Occipital lobe (tissue), 2 donors: ENCODE data around the gene GPR75. TPM values are rescaled to one million over a fixed set of nuclear protein-coding genes. Genes with fewer than 3 reads are reported as not detected.
"Not testable (repeated sequence)": the region's sequence is repeated elsewhere in the genome, so short reads cannot be mapped to it uniquely, and the experiment has no call there.

Source experiments
- DNase-seq: peaks from one replicate; lab custom pipeline; 2025; lab: John Stamatoyannopoulos, UW
- total RNA-seq: library from RNA; depleted of rRNA; stranded (reverse); fragments of >200 nt; gene quantifications from one replicate; pipeline ENCODE4 v1.2.3, GENCODE V29; 2014

The GPR75 gene
- total RNA-seq, 1 donor from 2014 or later: 15.8 TPM

DNA sequence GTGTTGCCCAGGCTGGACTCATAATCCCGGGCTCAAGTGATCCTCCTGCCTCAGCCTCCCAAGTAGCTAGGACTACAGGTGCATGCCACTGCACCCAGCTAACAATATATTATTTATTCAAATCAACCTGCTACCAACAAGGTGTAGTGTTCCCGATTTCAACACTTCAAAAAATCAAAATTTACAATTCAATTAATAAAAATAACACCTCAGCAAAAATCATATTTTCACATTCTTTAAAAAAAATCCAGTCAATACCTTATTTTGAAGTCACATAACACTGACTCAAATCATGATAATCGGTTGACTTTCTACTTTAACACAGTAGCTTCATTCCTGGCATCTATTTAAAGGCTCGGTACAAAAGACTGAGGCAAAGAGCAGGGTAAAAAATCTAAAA lies 7.2 kb downstream of the GPR75 start:
- DNase-seq: no peak

DNA sequence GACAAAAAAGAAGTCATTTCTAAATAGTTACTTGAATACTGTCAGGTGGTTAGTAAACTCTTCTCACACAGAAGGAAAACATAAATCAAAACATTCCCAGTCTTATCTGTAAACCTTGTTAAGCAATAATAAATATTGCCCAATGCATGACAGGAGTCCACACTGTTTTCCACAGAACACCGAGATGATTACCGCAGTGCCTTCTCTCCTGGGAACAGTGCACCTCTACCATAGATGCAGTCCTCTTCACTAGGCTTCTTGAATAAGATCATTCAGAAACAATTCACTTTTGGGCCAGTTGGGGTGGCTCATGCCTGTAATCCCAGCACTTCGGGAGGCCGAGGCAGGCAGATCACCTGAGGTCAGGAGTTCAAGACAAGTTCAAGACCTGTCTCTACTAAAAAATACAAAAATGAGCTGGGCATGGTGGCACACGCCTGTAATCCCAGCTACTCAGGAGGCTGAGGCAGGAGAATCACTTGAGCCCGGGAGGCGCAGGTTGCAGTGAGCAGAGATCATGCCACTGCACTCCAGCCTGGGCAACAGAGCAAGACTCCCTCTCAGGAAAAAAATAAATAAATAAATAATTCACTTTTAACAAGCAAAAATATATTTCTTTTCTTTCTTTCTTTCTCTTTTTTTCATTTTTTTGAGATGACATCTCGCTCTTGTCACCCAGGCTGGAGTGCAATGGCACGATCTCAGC lies 8.6 kb downstream of the GPR75 start:
- DNase-seq: not testable (repeated sequence)

DNA sequence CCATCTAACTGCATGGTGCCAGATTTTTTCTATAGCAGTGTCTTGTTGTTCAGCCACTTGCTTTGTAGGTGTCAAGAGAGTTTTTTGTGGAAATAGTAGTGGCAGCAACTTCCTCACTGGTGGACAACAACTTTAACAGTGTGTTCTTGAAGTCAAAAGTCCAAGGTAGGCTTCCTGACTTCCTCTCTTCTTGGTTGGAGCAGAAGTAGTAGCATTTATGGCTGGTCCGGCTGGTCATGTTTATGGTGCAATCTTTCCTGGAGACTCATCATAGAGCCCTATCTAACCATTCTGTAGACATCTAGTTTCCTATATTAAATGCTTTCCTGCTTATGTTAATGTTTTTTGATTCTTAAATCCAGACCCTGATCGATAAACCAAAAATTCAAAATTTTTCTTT lies 11.7 kb downstream of the GPR75 start:
- no peak for DNase-seq

DNA sequence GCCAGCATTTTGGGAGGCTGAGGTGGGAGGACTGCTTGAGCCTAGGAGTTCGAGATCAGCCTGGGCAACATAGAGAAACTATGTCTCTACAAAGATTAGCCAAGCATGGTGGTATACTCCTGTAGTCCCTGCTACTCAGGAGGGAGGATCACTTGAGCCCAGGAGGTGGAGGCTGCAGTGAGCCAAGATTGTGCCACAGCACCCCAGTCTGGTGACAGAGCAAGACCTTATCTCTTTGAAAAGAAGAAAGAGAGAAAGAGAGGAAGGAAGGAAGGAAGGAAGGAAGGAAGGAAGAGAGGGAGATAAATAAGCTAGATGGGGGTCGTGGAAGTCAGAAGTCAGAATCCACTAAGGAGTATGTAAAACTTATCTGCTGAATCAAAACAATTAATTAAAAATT lies 16.2 kb downstream of the GPR75 start:
- no peak for DNase-seq

DNA sequence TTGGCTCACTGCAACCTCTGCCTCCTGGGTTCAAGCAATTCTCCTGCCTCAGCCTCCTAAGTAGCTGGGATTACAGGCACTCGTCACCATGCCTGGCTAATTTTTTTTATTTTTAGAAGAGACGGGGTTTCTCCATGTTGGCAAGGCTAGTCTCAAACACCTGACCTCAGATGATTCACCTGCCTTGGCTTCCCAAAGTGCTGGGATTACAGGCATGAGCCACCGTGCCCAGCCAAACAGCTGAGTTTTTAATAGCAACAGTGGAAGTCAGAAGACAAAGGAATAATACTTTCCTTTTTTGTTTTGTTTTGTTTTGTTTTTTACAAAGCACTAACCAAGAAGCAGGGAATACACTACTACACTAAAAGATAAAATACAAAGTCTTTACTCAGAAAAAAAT lies 16.9 kb downstream of the GPR75 start:
- DNase-seq: no peak

DNA sequence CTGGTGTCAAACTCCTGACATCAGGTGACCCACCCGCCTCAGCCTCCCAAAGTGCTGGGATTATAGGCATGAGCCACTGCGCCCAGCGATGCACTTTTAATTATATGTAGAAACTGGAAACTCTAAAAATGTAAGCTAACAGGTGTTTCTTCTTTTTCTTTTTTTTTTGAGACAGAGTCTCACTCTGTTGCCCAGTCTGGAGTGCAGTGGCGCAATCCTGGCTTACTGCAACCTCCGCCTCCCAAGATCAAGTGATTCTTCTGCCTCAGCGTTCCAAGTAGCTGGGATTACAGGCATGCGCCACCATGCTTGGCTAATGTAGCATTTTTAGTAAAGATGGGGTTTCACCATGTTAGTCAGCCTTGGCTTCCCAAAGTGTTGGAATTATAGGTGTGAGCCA lies 18.1 kb downstream of the GPR75 start:
- DNase-seq: not testable (repeated sequence)

DNA sequence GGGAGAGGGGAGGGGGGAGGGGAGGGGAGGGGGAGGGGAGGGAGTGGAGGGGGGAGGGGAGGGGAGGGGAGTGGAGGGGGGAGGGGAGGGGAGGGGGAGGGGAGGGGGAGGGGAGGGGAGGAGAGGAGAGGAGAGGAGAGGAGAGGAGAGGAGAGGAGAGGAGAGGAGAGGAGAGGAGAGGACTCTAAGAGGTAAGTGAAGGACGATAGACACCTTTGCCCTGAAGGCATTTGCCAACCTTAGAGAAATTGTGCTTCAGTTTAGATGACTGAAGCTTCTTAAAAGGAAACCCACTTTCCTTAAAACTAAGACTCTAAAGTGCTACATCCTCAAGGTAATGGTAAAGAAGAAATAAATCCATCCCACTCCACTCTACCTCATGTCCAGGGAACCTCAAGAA lies 19.2 kb downstream of the GPR75 start:
- DNase-seq: no peak

DNA sequence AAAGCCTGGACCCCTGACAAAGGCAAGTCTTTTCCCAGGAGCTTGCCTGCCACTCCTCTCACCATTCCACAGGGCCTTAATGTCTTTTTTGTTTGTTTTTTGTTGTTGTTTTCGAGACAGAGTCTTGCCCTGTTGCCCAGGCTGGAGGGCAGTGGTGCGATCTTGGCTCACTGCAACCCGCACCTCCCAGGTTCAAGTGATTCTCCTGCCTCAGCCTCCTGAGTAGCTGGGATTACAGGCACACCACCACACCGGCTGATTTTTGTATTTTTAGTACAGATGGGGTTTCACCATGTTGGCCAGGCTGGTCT lies 29.8 kb downstream of the GPR75 start:
- DNase-seq: not testable (repeated sequence)

DNA sequence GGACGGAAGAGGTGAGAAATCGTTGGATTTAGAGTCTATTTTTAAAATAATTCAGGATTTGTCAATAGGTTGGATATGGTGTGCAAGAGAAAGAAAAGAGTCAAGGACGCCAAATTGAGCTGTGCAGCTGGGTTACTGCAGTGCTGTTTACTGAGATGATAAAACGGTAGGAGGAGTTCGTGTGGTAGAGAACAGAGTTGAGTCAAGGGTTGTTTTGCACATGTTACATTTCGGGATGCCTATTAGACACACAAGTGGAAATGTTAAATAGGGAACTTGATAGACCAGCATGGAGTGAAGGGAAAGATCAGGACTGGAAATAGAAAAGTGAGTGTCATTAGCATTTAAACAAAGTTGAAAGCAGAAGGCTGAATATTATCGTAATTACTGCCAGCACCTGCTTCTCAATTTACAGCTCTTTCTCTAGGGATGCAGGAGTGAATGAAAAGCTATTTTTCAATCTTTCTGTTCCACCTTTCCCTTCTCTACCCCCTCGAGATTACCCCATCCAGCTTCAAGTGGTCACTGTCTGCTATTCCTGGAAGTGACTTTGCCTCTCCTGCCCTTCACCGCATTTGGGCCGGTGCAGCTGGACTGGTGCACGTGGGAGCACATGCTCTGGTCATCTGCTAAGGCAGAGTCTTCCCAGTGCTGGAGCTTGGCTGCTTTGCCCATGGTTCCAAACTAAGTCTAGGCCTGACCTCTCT lies 30.3 kb downstream of the GPR75 start:
- DNase-seq: no peak

DNA sequence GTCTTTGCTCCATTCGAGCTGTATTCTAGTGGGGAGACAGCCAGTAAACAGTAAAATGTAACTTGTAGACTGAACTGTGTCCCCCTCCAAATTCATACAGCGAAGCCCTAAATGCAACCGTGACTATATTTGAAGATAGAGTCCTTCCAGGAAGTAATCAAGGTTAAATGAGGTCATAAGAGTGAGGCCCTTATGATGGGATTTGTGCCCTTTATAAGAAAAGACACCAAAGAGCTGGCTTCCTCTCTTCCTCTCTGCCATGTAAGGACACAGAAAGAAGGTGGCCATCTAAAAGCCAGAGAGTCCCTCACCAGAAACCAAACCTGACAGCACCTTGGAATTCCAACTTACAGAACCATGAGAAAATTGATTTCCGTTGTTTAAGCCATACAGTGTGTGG lies 31.4 kb downstream of the GPR75 start:
- no peak for DNase-seq

DNA sequence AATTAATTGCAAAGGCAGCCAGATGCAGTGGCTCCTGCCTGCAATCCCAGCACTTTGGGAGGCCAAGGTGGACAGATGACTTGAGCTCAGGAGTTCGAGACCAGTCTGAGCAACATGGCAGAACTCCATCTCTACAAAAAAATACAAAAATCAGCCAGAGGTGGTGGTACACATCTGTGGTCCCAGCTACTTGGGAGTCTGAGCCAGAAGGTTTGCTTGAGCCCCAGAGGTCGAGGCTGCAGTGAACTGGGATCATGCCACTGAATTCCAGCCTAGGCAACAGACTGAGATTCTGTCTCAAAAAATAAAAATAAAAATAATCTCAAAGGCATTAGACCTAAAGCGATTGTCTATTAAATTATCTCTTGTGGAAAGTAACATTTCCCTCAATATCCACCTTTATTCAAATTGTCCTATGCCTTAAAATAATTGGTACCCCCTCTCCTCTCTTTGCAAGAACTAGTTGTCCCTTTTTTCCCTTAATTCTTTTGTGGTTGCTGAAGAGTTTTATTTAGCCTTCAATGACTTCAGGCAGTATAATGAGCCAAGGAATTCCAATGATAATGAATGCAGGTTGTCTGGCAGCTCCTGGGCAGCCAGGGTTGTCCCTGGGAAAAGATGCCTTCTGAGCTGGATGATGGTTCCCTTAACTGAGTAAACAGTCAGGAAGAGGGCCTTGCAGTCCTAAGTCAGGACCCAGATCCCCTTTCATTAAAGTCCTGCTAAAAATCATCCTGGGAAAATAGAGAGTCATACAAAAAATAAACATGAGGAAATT lies 32.2 kb downstream of the GPR75 start:
- no peak for DNase-seq

DNA sequence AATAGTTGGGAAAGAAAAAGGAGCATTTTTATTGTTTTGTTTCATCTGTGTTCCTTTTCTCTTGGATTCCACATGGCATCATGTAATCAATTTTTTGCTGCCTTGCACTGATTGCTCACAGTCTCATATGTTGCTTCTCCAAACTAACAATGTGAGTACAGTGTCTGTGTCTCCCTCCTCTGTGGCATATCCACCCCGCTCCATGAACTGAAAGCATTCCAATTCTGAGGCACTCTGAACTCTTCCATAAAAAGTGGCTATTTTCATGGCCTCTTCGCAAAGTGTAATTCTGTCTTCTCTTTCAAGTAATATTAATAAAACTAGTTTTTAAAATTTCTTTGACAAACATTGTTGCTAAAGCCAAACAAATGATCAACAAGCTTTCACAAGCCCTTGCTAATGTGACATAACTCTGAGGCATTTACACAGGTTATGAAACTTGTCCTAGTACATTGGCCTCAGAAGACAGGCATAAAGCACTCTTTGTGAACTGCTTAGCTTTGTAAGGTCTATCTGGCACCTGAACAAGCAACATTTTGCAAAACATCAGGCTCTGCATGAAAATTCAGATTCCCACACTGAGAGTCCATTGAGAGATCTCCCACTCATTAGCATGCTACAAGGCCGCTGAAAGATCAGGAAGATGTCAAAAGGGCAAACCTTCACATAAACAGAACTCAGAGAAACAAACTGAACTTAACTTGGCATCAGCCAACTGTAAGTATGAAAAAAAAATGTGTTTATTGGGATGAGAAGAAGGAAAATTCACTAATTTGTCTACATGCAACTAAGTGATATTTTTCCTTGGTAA lies 33.0 kb downstream of the GPR75 start:
- DNase-seq: no peak

DNA sequence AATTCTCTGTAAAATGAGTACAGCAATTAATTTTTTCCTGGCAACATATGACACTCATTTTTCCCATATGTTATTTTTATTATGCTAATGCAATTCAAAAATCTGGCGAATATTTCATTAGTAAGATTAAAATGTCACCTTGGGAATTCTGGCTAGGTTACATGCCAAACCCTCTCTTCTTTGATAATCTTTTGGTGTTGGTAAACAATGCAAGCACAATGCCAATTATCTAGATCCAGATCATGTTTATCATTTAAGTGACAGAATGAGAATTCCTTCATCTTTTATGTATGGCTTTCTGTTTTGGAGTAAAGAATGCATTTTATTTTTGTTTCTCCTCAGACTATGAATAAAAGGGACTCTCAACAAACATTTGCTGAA lies 33.7 kb downstream of the GPR75 start:
- no peak for DNase-seq

DNA sequence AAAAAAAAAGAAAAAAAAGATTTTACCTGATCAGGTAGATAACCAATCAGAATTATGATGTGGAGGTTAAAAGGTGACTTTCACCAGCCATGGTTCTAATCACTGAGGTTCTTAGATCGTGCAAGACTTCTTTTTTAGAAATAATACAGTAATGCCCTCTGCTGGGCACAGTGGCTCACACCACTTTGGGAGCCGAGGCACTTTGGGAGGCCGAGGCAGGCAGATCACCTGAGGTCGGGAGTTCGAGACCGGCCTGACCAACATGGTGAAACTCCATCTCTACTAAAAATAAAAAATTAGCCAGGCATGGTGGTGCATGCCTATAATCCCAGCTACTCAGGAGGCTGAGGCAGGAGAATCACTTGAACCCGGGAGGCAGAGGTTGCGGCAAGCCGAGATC lies 36.1 kb downstream of the GPR75 start:
- DNase-seq: not testable (repeated sequence)

DNA sequence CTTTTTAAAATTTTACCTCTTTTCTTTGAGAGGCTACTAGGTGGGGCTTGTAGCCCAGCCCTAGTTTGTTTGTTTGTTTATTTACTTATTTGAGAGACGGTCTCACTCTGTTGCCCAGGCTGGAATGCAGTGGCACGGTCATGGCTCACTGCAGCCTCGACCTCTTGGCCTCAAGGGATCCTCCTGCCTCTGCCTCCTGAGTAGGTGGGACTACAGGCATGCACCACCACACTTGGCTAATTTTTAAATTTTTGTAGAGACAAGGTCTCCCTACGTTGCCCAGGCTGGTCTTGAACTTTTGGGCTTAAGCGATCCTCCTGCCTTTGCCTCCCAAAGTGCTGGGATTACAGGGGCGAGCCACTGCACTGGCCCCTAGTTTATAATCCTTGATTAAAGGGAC lies 38.0 kb downstream of the GPR75 start:
- no peak for DNase-seq

DNA sequence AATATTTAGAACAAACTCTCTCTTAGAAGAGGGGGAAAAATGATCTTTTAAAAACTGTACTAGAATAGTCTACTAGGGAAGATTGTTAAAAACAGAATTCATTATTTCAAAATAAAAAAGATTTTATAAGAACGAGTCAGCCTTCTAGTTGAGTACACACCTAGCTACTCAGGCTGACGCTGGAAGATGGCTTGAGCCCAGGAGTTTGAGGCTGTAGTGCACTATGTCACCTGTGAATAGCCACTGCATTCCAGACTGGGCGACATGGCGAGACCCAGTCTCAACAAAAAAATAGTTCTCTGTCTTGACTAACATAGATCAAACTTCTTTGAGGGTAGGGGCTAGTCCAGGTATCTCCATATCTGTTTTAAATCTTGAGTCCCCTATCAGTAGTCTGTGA lies 39.1 kb downstream of the GPR75 start:
- no peak for DNase-seq

DNA sequence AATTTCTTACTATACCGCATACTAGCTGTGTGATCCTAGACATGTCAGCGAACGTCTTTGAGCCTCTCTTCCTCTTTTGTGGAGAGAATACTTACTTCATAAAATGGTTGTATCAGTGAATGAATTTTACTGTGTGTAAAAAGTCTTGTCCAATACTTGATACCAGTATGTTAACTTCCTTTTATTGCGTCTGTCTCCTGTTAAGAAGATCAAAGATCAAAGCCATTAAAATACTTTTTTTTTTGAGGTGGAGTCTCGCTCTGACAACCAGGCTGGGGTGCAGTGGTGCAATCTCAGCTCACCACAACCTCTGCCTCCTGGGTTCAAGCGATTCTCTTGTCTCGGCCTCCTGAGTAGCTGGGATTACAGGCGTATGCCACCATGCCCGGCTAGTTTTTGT lies 39.7 kb downstream of the GPR75 start:
- DNase-seq: no peak

DNA sequence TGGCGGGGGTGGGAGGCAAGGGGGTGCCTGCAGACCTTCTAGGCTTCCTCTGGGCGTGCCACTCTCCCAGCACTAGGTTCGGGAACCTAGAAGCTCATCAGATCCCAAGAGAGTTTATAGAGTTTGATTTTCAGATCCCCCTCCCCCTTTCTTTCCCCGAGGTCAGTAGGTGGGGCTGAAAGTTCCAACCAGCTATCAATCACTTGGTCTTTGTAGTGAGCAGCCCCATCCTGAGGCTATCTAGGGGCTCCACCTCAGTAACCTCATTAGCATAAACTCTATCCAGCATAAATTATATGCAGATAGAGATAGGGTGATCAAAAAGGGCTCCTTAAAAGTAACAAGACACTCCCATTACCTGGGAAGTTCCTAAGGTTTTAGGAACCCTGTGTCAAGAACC lies 40.1 kb downstream of the GPR75 start:
- no peak for DNase-seq

DNA sequence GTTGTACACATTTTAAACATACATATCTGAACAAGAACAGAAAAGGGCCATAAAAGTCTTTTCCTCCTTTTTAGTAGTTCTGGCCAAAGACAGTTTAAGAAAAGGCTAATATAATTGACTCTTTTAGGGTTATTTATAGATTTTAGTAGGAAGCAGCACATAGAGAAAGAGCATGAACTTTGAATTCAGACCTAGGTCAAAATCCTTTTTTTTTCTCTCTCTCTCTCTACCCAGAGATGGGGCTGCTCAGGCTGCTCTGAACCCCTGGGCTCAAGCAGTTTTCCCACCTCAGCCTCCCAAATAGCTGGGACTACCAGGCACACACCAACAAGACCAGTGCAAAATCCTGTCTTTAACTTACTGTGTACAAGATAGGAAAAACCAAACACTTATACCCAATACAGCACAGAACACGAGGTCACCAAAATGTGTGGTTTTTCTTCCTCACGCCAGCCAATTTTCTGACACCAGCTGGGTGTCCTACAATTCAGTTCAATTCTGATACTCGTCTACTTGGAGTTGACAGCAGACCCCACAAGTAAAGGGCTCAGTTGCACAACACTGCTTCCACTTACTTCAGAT lies 40.8 kb downstream of the GPR75 start:
- DNase-seq: no peak

DNA sequence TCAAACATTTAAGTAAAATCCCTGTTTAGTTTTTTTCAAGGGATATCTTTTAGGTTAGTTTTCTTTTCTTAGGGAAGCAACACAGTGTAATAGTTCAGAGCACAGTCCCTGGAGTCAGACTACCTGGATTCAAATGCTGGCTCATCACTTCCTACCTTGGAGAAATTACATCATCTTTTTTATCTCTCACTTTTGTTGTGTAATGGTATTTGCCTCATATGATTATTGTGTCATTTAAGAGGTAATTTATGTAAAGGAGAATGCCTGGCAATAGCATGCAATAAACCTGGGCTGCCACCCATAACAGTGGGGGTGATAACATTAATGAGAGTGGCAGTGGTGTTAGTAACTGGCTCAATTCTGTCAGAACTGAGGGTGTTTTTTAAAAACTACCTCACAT lies 46.6 kb downstream of the GPR75 start:
- DNase-seq: no peak

DNA sequence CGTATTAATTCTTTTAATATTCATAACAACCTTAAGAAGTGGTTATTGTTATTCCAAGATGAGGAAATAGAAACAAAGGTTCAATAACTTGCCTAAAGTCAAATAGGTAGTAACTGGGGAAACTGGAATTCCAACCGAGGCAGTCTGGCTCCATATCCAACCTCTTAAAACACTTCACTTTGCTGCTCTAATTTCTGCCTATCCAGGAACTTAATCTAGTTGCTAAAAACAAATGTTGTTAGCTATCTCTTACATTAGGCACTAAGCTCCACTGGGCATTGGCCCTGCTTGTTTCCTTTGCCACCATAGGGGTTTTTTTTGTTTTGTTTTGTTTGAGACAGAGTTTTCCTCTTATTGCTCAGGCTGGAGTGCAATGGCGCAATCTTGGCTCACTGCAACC lies 48.2 kb downstream of the GPR75 start:
- no peak for DNase-seq
